Mesenteric fat pad (tissue), 1 donor: Measurements from ENCODE around the gene SMIM36. TPM values are rescaled to one million over a fixed set of nuclear protein-coding genes. Genes with fewer than 3 reads are reported as not detected.
"Not testable (repeated sequence)": the region's sequence is repeated elsewhere in the genome, so short reads cannot be mapped to it uniquely, and the experiment has no call there.

Source experiments
- DNase-seq: peaks from one replicate; pipeline ENCODE4 v3.0.0-alpha.2; 2020; ENCODE audit warnings: low spot score
- total RNA-seq: library from RNA; stranded (reverse); fragmentation: NEBNext Ultra II Directional; extraction: Animal tissue kit (Norgen Biotek cat#: 25700); gene quantifications from one replicate; pipeline ENCODE4 v1.2.1, GENCODE V29; 2021
- donor health status: DM: yes; HTN: yes; CAD: no.

The SMIM36 gene
- total RNA-seq, 1 donor from 2014 or later: not detected

DNA sequence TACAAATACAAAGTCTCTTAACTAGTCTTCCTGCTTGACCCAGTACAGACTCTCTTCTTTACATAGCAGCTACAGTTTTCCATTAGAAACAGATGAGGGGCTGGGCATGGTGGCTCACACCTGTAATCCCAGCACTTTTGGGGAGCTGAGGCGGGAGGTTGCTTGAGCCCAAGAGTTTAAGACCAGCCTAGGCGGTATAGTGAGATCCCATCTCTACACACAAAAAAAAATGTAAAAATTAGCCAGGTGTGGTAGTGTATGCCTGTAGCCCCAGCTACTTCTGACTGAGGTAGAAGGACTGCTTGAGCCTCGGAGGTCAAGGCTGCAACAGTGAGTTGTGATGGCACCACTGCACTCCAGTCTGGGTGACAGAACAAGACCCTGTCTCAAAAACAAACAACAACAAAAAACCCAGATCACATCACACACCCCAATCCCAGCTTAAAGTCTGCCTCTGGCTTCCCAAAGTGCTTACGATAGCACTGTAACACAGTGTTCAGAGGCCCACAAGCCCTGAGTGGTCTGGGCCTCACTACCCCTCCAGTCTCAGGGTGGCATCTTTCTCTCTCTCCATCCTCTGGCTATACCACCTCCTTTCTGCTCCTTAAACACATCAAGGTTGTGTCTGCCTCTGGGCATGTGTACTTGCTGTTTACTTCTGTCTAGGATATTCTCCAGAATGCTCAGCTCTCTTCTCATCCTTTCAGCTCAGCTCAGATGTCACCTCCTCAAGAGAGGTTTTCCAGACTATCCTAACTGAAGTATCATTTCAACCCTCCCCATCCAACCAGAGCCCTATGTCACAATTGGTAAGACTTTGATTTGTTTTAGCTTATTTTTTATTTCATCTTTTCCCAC is 93.6 kb downstream of the SMIM36 start:
- no peak for DNase-seq

DNA sequence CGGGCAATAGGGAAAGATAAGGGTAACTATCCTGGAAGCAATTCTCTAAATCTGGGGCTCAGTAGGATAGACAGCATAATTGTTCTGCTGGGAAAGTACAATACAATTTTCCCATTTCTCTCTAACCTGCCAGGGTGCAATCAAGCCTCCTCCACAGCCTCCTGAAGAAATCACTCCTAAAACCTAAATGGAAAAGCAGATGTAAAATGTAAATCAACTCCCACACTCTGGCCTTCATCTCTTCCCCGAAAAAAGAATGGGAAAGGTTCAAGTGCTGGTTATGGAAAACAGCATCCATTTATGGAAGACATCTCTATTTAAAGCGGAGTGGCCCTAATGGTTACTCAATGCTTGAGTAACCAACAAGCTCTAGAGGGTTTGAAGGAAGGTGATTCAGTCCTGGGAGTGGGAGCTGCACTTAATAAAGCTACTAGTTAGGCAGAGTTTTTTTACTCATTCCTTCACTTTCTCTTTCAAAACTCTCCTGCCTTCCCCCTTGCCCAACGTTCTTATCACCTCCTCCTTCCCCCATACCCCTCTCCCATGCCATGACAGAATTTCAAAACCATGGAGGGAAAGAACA is 94.7 kb downstream of the SMIM36 start:
- DNase-seq: no peak

DNA sequence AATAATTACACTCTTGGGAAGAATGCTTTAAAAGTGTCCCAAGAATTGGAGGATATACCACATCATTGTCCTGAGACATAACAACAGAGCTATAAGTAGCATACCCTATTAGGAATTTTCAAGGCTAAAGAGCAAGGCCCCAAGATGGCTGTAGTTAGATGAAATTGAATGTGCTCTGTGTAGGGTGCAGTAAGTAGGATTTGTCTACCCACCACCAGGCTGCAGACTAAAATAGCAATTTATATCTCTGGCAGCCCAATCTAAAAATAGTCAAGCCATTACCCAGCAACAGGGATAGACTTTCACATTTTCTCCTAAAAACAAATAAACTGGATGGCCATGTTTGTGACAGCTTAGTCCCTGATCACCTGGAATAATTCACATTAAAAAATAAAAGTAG is 95.3 kb downstream of the SMIM36 start:
- no peak for DNase-seq

DNA sequence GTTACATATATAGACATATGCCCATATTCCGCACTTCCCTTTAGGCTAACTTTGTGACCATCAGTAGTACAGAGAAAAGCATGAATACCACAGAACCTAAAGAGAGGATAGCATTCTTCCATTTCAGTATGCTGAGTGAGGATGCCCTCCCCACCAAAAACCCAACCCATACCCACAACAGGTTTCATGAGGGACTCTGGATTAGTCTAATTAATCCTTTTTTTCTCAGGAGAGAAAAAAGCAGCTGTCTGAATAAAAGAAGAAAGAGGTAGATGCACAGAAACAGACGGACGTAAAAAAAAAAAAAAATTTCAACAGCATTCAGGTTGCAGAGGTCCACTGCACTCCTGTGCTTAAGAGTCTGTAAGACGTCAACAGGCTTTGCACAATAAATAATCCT is 96.3 kb downstream of the SMIM36 start:
- DNase-seq: no peak

DNA sequence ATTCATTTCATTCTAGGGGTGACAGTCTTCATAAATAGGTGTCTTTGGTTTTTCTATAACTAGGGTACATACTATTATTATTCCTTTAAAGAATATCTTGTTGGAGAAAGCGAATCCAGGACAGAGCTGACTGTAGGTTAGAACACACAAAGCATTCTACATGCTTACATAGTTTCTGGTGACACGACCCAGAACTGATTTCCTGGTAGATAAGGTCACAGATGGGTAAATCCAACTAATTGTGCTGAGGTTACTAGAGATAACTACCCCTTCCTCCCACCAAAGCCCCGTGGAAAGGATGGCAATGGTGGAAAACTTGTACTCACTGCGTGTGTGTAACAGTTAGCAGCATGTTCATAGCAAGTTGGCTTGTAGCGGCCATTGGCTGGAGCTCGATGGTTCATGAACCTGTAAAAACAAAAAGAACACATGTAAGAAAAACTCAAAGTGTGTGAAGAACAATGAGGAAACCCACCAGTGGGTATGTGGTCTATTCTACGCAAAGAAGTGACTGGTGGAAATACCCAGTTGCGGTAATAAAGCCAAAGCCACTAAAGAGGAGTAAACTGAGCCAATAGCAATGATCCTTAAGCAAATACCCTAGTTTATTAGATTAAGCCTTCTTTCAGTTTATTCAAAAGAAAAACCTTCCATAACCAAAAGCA is 97.3 kb downstream of the SMIM36 start:
- DNase-seq: no peak

DNA sequence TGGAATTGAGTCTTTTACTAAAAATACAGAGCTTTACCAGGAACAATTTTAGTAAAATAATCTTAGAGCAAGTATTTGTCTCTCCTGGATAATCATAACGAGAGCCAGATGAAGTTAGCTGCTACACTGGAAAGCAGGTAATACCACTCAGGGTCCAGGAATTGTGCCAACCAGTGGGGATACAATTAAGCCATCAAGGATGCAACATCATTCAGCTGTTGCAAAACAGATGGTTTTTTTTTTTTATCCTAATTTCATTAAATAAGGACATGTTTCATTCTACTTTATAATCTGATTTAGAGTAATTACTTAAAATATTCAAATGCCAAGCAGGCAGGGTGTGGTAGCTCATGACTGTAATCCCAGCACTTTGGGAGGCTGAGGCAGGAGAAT is 99.8 kb downstream of the SMIM36 start:
- no peak for DNase-seq

DNA sequence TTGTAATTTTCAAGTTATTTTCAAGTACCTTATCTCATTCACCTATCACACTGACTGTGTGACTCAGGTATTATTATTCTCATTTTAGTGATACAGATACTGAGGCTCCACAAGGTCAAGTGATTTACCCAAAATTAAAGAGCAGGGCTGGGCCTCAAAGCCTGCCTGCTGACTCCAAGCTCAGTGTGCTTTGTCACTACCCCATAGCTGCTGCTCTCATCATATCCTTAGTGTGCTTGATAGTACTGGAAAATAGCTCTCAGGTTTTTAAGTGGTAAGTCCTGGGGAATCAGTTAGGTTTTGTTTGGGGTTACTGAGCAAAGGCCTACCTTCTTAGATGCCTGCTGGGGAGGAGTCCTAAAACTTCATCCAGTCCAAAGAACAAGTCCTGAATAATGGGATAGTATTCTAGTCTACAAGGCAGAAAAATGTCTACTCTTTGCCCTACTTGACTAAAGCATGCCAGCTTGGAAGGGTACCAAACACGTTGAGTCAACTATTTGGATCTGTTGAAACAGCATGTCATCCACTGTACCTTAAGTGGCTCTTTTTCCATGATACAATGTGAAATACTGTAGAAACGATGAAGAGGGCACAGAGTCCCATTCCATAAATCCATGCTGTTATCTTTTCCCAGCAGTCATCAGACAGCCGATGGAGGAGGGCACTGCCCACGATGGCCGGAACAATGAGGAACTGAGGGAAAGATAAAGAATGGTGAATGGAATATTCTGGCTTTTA is 100.4 kb downstream of the SMIM36 start:
- no peak for DNase-seq

DNA sequence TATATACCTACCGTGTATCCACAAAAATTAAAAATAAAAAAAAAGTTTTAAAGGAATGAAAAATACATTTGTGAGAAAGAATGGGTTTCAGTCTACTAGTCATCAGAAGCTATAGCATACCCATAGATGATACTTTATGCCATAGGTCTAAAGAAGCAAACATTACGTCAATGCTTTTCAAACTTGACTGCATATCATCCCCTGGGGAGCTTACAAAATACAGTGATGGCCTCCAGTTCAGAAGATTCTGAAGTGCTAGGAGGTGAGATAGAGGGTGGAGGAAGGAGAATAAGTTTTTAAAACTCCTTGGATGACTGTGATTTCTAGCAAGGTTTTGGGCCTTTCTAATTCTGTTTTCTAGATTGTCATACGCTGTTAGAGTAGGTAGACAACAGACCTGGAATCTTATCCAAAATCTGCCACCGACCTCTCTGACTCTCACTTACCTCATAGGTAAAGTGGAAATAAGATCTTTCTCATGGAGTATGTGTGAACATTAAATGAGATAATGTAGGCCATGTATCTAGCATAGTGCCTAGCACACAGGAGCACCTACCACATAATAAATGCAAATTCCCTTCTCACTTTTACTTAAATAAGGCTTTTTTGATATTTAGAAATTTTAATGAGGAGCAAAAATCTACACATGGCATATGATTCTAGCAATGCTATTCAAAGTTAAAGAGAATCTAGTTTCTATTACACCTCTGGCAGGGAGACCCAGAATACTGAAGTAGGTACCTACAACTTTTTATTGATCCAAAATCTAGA is 102.0 kb downstream of the SMIM36 start:
- DNase-seq: no peak

DNA sequence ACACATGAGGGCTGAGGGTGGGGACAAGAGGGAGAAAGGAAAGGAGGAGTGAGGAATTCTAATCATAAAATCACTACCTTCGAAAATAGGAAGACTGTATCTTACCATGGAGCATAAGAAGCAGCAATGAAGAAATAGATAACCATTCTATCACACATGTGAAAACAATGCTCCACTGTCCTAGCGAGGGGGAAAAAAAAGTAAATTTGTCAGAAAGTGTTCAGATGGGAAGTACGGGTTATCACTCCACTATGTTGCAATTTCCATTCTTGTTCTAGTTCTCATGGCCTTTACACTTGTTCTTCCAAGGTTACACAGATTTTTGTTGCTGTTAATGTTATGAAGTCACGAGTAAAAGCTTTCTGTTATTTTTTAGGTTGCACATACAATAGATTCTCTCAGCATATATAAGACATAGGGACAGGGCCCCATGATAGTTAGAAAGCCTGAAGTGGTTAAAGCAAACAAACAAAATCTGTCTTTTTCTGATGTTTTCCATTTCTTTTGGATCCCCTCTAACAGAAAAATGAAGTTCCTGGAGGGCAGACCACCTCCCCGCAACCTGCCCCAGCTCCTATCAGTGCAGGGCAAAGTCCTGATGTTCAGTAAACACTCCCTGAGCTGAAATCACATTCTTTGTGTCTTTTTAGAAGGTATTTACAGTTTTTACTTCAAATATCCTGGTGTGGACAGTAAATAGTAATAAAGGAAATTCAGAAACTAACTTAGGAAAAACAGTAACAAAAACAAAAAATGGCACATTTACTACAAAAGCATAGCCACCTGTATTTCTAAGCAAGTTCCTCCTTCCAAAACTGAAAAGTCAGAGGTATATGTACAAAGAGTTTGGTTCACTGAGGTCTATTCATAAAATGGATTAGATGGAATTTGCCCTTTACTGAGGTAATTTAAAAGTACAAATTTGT is 103.3 kb downstream of the SMIM36 start:
- no peak for DNase-seq

DNA sequence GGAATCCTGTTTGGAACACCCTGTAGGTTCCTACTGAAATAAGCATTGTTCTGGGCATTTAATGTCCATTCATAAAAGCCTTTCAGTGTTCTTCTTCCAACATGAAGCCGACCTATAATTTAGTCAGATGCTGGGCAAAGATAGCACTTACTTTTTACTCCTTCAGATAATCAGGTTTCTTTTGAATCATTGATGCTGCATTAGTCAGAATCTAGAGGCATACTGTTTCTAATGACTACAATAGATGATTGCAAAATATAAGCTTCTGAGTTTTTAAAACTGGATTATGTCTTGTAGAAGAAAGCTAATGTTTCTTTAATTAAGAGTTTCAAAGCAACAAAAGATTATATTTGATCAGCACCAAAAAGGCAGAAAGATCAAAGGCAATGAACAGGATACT is 105.7 kb downstream of the SMIM36 start:
- DNase-seq: no peak

DNA sequence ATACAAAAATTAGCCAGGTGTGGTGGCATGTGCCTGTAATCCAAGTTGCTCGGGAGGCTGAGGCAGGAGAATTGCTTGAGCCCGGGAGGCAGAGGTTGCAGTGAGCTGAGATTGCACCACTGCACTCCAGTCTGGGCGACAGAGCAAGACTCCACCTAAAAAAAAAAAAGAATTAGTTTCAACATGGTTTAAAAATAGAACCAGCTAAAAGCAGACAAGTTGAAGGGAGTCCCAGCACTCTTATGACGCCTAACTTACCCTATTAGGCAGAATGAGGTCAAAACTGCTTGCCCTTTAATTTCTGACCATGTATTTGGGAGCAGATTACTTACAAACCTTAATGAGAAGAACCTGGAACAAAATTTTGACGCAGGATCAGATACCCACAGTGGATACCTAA is 107.1 kb downstream of the SMIM36 start:
- DNase-seq: not testable (repeated sequence)

DNA sequence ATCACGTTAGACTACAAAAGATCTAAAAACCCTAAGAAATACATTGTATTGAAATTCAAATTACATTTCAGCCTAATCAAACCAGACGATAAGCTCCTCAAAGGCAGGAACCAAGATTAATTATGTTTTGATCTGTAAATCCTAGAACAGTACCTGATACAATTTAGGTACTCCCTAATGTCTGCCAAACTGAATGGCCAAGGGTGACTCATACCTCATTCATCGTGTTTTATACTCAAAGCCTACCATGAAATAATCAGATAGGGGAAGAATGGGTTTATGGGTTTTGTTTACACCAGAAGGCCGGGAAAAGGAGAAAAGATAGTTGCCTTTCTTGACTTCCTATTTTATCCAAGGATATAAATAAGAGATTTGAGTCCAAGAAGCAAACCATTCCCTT is 108.9 kb downstream of the SMIM36 start:
- no peak for DNase-seq

Other genes with a start within 250 kb of the SMIM36 start
- 3.3 TPM for gene HLF, start 246.5 kb downstream of the SMIM36 start, total RNA-seq
- 190 TPM for gene MMD, start 89.6 kb downstream of the SMIM36 start, total RNA-seq
- 36.8 TPM for gene TMEM100, start 211.4 kb upstream of the SMIM36 start, total RNA-seq
- 22.5 TPM for gene PCTP, start 239.6 kb upstream of the SMIM36 start, total RNA-seq